Activated T-cell treated with anti-CD3 and anti-CD28 coated beads for 4 hours (primary cell): ENCODE data around the gene CYTH1.
A peak's percentile ranks its signal among the peaks of the same experiment; 100 is the strongest.

ENCODE experiments used
- DNase-seq: peaks from one replicate; pipeline ENCODE4 v3.0.0-alpha.2; 2020

CYTH1 gene

DNA sequence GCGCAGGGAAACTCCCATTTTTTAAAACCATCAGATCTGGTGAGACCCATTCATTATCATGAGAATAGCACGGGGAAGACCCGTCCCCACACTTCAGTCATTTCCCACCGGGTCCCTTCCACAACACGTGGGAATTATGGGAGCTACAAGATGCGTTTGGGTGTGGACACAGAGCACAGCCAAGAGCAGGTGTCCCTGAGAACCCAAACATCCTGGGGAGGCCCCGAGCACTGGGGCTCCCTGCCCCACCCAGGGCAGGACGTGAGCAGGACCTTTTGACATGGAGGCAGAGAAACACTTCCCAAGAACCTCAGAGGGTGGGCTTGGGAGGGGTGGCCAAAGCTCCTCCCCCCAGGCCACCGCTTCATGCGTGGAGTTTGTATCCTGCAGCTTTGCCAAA, 115.0 kb downstream of the CYTH1 start:
- no peak for DNase-seq

- DNase-seq = peak; percentile 12
These were observed 115.8 kb downstream of the CYTH1 start for GRCh38 chr17:78665952-78666920.

DNA sequence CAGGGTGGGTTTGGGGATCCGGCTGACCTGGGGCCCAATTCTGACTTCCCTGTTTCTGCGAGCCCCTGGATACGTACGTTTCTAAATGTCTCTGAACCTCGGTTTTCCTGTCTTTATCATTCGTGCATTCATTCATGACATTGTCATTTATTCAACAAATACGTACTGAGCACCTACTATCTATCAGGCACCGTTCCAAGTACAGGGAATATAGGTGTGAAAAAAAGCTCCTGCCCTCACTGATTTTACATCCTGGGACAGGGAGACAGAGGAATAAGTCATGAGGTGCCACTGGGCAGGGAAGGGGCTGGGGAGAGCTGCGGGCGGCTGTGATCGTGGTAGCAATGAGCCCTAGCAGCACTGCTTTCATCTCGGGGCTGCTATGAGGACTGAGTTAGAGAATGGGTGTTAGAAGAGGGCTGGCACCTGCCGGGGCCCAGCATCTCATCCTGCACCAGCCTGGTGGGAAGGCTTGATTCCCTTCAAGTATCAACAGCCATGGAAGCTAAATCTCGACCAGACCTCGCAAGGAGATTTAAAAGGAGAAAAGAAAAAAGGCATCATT, 116.6 kb downstream of the CYTH1 start:
- DNase-seq = no peak

GRCh38 chr17:78664476-78665386, 117.3 kb downstream of the CYTH1 start:
- DNase-seq = no peak

GRCh38 chr17:78661093-78661770, 120.8 kb downstream of the CYTH1 start:
- DNase-seq = no peak

GRCh38 chr17:78659546-78659945, 122.5 kb downstream of the CYTH1 start:
- DNase-seq = no peak

DNA sequence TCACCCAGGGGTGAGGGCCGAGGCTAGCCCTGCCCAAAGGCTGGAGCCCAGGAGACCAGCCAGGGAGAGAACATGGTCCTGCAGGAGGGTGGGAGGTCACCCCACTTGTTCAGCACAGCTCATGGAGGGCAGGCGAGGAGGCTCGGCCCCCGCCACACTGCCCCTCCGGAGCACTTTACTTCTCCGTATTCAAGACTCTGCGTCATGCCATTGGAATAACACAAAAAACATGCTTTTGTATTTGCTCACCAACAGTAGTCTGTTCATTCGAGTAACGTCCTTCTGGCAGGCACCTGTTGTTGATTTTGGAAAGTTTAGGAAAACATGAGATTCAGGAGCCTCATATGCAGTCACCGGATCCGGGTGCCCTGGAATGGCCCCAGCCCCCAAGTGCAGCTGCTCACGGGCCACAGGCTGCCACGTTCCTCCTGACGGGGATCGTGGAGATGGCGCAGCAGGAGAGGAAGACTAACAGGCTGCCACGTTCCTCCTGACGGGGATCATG, 123.7 kb downstream of the CYTH1 start:
- DNase-seq = no peak

DNA sequence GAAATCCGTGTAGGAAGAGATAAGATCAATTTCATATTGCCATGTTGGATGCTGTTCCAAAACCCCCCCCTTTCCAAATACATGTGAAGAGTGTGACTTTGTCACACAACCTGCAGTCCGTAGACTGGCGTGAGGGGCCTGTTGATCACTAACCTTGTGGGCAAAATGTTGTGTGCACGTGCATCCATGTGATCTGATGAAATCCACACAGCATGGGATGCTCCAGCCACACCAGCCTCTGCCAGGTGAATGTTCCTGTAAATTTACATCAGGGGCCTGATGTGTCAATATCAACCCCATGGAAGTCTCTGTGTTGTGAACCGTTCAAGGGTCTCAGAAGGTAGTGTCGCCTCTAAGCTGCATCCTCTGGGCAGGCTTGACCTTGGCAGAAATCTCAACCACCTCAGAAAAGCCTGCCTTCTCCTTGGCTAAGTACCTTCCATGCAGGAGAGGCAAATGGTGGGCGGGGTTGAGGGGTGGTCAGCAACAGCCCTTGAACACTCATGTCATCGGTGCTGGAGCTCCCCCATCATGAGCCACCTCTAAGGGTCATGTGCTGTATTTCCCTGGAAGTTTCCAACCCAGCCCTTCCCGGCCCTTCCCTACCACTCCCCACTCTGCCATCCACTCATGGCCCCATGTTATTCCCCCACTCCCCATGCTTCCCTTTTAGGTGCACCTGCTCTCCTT, 126.7 kb downstream of the CYTH1 start:
- no peak for DNase-seq

- DNase-seq = no peak
These were observed 127.7 kb downstream of the CYTH1 start for GRCh38 chr17:78654325-78654724.

GRCh38 chr17:78653382-78653781, 128.7 kb downstream of the CYTH1 start:
- no peak for DNase-seq

- DNase-seq = no peak
These were observed 129.2 kb downstream of the CYTH1 start for GRCh38 chr17:78652913-78653312.

- DNase-seq = no peak
These were observed 130.0 kb downstream of the CYTH1 start for GRCh38 chr17:78652024-78652423.

DNA sequence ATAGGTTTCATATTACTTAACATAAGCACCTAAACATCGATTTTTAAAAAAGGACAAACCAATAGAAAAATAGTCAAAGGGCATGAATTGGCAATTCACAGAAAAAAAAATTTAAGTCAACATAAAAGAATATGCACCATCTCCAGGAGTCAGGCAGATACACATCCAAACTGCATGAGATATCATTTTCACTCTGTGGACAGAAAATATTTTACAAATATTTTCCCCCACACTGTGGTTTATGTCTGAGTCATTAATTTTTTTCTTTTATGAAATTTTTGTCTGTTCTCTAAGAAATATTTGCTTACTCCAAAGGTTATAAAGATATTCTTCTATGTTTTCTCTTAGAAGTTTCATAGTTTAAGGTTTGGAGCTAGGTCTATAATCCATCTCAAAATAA, 130.5 kb downstream of the CYTH1 start:
- DNase-seq = no peak

- DNase-seq = no peak
These were observed 131.9 kb downstream of the CYTH1 start for GRCh38 chr17:78650093-78650715.

- DNase-seq = no peak
These were observed 133.8 kb downstream of the CYTH1 start for GRCh38 chr17:78648293-78648692.

- no peak for DNase-seq
These were observed 135.0 kb downstream of the CYTH1 start for GRCh38 chr17:78647032-78647431.

GRCh38 chr17:78645421-78646295, 136.4 kb downstream of the CYTH1 start:
- DNase-seq = peak; percentile 51

- no peak for DNase-seq
These were observed 137.1 kb downstream of the CYTH1 start for GRCh38 chr17:78644931-78645351.

GRCh38 chr17:78644224-78644623, 137.8 kb downstream of the CYTH1 start:
- no peak for DNase-seq

GRCh38 chr17:78643326-78643725, 138.7 kb downstream of the CYTH1 start:
- DNase-seq = no peak
